Measurements from ENCODE around the gene PPP6R3.
"Not testable (repeated sequence)": the region's sequence is repeated elsewhere in the genome, so short reads cannot be mapped to it uniquely, and the experiment has no call there.

The PPP6R3 gene

GRCh38 chr11:68432874-68433273 is 27.7 kb upstream of the PPP6R3 start:
- no peak for DNase-seq

GRCh38 chr11:68433541-68433940 is 27.0 kb upstream of the PPP6R3 start:
- no peak for DNase-seq

DNA sequence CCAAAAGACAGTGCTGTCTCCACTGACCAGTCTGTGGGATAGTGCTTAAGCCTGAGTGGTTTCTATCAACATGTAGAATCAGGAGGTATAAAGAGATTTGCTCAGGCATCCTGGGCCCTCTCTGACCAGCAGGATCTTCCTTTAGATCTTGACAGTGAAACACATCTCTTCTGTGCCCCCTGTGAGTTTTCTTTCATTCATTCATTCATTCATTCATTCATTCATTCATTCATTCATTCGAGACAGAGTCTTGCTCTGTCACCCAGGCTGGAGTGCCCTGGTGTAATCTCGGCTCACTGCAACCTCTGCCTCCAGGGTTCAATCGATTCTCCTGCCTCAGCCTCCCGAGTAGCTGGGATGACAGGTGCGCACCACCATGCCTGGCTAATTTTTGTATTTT is 26.4 kb upstream of the PPP6R3 start:
- not testable (repeated sequence) for DNase-seq

- no peak for DNase-seq
These were observed 24.2 kb upstream of the PPP6R3 start for GRCh38 chr11:68436162-68436888.

- no peak for DNase-seq
These were observed 23.3 kb upstream of the PPP6R3 start for GRCh38 chr11:68436985-68437926.

DNA sequence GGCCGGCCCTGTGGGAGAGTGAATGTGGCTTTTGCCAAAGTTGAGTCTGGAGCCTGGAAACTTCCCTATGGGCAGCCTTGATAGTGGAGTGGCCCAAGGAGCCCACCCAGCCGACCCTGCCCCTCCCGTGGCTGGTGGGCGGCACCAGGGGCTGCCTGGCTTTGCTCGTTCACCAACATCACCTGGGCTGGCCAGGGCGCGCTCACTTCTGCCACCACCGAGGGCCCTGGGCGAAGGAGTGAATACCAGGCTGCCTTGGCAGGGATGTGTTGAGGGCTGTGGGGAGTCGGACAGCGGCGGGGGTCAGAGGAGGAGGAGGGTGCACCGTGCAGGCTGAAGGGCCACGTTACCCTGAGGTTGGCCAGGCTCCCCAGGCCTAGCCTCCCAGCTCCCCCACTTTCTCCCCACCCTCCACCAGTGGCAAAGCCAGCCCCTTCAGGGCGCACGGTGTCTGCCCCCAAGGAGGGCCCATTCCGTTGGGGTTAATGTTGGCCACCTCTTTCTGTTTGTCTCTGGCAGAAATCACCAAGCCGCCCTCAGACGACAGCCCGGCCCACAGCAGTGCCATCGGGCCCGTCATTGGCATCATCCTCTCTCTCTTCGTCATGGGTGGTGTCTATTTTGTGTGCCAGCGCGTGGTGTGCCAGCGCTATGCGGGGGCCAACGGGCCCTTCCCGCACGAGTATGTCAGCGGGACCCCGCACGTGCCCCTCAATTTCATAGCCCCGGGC is 22.5 kb upstream of the PPP6R3 start:
- DNase-seq, result no peak

DNA sequence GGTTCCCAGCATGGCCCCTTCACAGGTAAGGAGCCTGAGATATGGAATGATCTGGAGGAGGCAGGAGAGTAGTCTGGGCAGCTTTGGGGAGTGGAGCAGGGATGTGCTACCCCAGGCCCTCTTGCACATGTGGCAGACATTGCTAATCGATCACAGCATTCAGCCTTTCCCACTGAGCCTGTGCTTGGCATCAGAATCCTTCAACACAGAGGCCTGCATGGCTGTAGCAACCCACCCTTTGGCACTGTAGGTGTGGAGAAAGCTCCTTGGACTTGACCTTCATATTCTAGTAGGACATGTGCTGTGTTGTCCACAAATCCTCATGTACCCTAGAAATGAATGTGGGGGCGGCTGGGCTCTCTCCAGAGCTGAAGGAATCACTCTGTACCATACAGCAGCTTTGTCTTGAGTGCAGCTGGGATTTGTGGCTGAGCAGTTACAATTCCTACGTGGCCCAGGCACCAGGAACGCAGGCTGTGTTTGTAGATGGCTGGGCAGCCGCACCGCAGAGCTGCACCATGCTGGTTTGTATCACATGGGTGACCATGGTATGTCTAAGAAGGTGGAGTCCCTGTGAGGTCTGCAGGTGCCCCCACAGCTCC is 21.8 kb upstream of the PPP6R3 start:
- no peak for DNase-seq

GRCh38 chr11:68439355-68440065 is 21.0 kb upstream of the PPP6R3 start:
- no peak for DNase-seq

DNA sequence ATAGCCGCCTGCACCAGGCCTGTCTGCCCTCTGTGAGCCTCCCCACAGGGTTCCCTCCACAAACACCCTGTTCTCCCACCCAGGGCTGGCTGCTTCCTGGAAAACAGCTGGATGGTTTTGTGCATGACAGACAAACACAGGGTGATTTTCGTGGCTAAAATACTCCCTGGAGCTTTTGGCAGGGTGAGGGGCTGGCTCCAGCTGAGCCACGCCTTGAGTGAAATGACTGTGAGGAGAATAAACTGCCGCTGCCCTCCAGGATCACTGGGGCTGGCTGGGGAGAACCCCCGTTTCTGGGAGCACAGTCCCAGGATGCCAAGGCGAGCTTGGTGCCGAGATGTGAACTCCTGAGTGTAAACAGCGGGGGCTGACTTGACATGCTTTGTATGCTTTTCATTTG is 20.3 kb upstream of the PPP6R3 start:
- no peak for DNase-seq

DNA sequence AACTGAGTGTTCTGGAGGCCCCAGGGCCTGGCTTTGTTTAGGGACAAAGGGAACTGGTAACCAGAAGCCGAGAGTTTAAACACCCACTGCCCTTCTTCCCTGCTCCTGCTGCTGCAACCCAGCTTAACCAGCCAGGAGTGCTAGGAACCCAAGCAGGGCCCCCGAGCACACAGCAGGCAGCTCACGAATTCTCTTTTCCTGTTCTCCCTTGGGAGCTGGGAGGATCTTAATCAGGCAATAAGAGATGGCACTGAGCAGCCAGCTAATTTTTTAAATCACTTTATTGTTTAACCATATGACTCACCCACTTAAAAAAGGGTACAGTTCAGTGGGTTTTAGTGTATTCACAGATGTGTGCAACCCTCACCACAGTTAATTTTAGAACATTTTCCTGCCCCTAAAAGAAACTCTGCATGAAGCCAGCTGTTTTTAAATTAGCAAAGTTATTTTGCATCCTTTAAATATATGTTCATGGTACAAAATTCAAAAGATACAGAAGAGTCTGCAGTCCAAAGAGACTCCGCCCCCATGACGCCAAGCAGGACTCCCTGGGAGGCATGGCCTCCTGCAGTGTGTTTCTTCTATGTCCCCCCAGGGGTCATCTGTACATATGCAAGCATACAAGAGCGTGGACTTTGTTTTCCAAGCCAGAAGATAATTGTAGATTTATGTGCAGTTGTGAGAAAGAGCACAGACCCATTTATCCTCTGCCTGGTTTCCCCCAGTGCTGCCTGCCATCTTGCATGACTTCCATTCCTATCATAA is 18.9 kb upstream of the PPP6R3 start:
- no peak for DNase-seq

- no peak for DNase-seq
These were observed 18.1 kb upstream of the PPP6R3 start for GRCh38 chr11:68442433-68442832.

GRCh38 chr11:68444566-68444965 is 16.0 kb upstream of the PPP6R3 start:
- DNase-seq, result no peak

DNA sequence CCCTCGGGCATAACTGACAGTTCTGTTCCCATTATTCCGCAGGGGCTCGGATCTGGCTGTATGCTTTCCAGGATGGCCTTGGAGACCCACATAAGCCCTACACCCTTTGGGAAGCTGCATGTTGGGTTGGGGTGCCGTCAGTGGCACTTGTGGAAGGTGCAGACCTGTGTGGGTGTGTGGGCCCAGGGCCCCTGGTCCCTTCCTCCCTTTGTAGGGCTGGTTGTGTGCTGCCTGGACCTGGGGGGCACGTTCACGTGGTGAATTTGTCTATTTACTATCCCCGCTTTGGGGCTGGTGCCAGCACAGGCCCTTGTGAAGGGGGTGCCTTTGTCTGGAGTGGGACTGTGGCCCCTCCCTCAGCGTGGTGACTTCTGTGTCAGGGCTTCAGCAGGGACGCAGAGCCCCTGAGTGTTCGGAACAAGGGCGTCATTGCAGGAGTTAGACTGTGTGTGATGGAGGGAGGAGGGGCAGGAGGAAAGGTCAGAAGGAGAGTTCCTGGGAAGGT is 15.0 kb upstream of the PPP6R3 start:
- DNase-seq, result no peak

DNA sequence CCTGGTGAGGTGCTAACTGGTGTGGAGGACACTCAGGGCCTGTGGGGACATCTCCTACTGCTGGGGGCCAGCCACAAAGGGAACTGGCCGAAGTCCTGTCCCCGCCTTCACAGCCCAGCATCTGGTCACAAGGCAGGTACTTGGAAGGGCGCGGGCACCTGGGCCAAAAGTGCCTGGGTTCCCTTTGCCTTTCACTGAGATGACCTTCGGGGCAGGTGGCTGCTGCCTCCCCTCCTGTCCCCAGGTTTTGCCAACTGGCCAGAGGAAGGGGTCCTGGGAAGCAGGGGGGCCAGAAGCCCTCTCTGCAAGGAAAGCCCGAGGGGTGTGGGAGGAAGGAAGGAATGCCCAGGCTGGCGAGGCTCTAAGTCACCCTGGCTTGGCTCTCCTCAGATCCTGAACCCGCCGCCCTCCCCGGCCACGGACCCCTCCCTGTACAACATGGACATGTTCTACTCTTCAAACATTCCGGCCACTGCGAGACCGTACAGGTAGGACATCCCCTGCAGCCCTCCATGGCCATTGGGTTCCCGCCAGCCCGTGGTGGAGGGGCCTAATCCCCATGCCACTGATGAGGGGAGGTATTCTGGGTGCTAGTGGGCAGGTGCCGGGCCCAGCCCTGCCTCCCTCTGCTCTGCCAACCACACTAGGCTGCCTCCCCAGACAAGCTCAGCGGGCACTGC is 14.4 kb upstream of the PPP6R3 start:
- no peak for DNase-seq

DNA sequence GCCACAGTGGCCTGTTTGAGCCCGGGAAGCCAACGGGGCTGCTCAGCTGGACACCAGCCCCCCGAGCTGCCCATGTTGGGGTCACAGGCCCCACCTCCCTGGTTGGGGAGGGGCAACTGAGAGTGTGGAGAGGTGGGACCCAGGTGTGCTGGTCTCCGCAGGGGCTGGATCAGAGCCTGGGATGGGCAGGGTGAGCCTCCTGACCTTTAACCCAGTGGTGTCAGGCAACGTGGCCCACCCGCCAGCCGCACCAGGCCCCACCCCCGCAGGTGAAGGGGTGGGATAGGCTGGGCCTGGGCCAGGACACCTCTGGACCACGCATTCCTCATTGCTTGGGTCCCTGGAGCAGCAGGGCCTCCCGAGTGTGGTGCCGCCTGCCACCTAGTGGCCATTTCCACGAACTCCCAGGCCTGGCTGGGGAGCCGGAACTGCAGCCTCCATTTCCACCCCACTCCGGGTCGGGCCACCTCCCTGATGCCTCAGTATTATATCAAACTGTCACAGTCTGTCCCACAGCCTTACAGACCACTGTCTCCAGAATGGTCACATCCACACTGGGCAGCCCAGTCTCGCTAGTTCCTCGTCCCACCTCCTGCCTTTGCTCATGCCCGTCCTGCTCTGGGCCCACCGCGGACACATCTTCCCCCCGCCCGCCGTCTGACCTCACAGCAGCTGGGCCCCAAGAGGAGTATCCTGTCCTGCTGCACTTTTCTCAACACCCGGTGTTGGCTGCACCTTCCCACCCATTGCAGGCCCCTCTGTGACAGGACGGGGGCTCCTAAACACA is 13.3 kb upstream of the PPP6R3 start:
- DNase-seq, result peak; percentile 57

- not testable (repeated sequence) for DNase-seq
These were observed 12.6 kb upstream of the PPP6R3 start for GRCh38 chr11:68447914-68448313.

GRCh38 chr11:68448604-68449011 is 11.9 kb upstream of the PPP6R3 start:
- no peak for DNase-seq

GRCh38 chr11:68449951-68450350 is 10.6 kb upstream of the PPP6R3 start:
- DNase-seq, result no peak

GRCh38 chr11:68450711-68451110 is 9.8 kb upstream of the PPP6R3 start:
- DNase-seq, result no peak
